Upper lobe of left lung (tissue), 4 donors: Measurements from ENCODE around the gene AFF1.

ENCODE experiments used
- POLR2A ChIP-seq, 4 donors: fragments of 450-650 bp; IDR thresholded peaks; one replicate each; pipeline ENCODE4 v1.5.1; 2016 to 2017; ENCODE audit warnings: antibody characterized with exemption in 4 of 4, mild to moderate bottlenecking in 2 of 4
- POLR2AphosphoS5 ChIP-seq, 2 donors: sonication (generic); formaldehyde crosslinking; IDR thresholded peaks; one replicate each; pipeline ENCODE4 v1.5.1; 2017; ENCODE audit warnings: antibody characterized with exemption in 2 of 2
- TF ChIP-seq, protein P1 (sequence below), 6 experiments: fragments of 450-650 bp in 4 of 6; fragments of 200-600 bp in 2 of 6; sonication (generic) in 2 of 6; IDR thresholded peaks; one replicate each; pipeline ENCODE4 v1.5.1; 2016 to 2019; ENCODE audit warnings: antibody characterized with exemption in 6 of 6

DNA sequence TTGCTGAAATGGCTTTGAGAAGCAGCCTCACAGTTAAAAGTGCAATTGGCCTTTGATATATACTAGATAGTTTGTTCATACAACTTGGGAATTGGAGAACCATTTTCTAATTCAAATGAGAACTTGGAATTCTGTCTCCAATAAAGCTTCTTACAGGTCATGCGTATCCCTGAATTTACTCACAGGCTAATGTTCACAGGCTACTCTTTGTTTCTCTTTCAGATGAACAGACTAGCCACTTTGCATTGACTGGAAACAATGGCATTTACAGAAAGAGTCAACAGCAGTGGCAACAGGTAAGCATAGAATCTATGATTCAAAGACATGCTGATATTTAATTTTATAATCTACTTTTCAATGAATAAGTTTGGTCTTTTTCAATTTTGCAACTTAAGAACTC lies 13.5 kb downstream of the AFF1 start:
- TF ChIP-seq, protein P1, sequence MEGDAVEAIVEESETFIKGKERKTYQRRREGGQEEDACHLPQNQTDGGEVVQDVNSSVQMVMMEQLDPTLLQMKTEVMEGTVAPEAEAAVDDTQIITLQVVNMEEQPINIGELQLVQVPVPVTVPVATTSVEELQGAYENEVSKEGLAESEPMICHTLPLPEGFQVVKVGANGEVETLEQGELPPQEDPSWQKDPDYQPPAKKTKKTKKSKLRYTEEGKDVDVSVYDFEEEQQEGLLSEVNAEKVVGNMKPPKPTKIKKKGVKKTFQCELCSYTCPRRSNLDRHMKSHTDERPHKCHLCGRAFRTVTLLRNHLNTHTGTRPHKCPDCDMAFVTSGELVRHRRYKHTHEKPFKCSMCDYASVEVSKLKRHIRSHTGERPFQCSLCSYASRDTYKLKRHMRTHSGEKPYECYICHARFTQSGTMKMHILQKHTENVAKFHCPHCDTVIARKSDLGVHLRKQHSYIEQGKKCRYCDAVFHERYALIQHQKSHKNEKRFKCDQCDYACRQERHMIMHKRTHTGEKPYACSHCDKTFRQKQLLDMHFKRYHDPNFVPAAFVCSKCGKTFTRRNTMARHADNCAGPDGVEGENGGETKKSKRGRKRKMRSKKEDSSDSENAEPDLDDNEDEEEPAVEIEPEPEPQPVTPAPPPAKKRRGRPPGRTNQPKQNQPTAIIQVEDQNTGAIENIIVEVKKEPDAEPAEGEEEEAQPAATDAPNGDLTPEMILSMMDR (IDR thresholded peaks at IDR 0.05), result no peak
- TF ChIP-seq POLR2AphosphoS5 (IDR thresholded peaks at IDR 0.05) (no peak), POLR2A (IDR thresholded peaks at IDR 0.05) (no peak)
